Caco-2 (cell line): ENCODE data around the gene DTNB. TPM values are rescaled to one million over a fixed set of nuclear protein-coding genes. Genes with fewer than 3 reads are reported as not detected.

Source experiments
- BruUV-seq: library from RNA; stranded (reverse); fragments of 400-500 nt; replicated peaks from 2 replicates; lab custom pipeline; 2021; lab: Mats Ljungman, UMichigan
- CTCF ChIA-PET: fragments of 300-600 bp; sonication (Branson Sonifier 250); formaldehyde crosslinking; loops from one replicate; lab custom pipeline; 2022; ENCODE audit warnings: antibody characterized with exemption; lab: Charles Lee
- POLR2A ChIA-PET: fragments of 300-600 bp; sonication (Branson Sonifier 250); formaldehyde crosslinking; loops from one replicate; lab custom pipeline; 2022; ENCODE audit warnings: antibody characterized with exemption; lab: Charles Lee
- DNase-seq, 2 experiments: peaks; one replicate each; pipeline versions ENCODE4 v3.0.0 to v3.0.0-alpha.2; 2020 to 2022
- H3K27me3 ChIP-seq: replicated peaks from 2 replicates; pipeline ENCODE4 v1.6.0; 2011; ENCODE audit warnings: low read length; ENCODE audit not compliant: control insufficient read depth, insufficient read depth
- H3K36me3 ChIP-seq: 2 replicates; pipeline ENCODE4 v1.5.1; 2011; ENCODE audit warnings: low read length; ENCODE audit not compliant: control insufficient read depth, insufficient read depth
- H3K4me1 ChIP-seq: fragments of 250-450 bp; sonication (Bioruptor Pico); 2 replicates; pipeline ENCODE4 v1.5.1; 2020; ENCODE audit warnings: mild to moderate bottlenecking
- H3K4me3 ChIP-seq: 2 replicates; pipeline ENCODE4 v1.5.1; 2011; ENCODE audit warnings: low read depth, mild to moderate bottlenecking, control low read depth, low read length
- H3K9me3 ChIP-seq: fragments of 250-450 bp; sonication (Bioruptor Pico); 2 replicates; pipeline ENCODE4 v1.5.1; 2020; ENCODE audit warnings: mild to moderate bottlenecking, moderate library complexity
- H3K27ac Mint-ChIP-seq: one replicate; pipeline ENCODE4 v1.8.0; 2022; ENCODE audit warnings: mixed read lengths; ENCODE audit not compliant: unreplicated experiment
- H3K27me3 Mint-ChIP-seq: one replicate; pipeline ENCODE4 v1.8.0; 2022; ENCODE audit warnings: mixed read lengths; ENCODE audit not compliant: insufficient read depth, unreplicated experiment
- H3K36me3 Mint-ChIP-seq: one replicate; pipeline ENCODE4 v1.8.0; 2022; ENCODE audit warnings: mild to moderate bottlenecking, mixed read lengths; ENCODE audit not compliant: insufficient read depth, unreplicated experiment
- H3K4me1 Mint-ChIP-seq: one replicate; pipeline ENCODE4 v1.8.0; 2022; ENCODE audit warnings: low read depth, mixed read lengths; ENCODE audit not compliant: unreplicated experiment
- H3K4me3 Mint-ChIP-seq: one replicate; pipeline ENCODE4 v1.8.0; 2022; ENCODE audit warnings: mild to moderate bottlenecking, moderate library complexity, mixed read lengths; ENCODE audit not compliant: unreplicated experiment
- H3K9me3 Mint-ChIP-seq: one replicate; pipeline ENCODE4 v1.8.0; 2022; ENCODE audit warnings: mixed read lengths; ENCODE audit not compliant: unreplicated experiment
- CTCF ChIP-seq, 2 experiments: fragments of 200-600 bp in 1 of 2; IDR thresholded peaks; 1 replicate in 1 of 2; 2 replicates in 1 of 2; pipeline versions ENCODE4 v1.5.1 to v1.8.0; 2011 to 2022; ENCODE audit warnings: antibody characterized with exemption in 1 of 2, control low read depth in 1 of 2, inconsistent platforms in 1 of 2, low read depth in 1 of 2, low read length in 1 of 2, mild to moderate bottlenecking in 1 of 2, moderate library complexity in 1 of 2; ENCODE audit not compliant: insufficient read depth in 1 of 2, severe bottlenecking in 1 of 2, unreplicated experiment in 1 of 2
- intact Hi-C: fragments of 100-400 bp; cut with micrococcal nuclease; formaldehyde crosslinking; loops from one replicate; pipeline ENCODE4 v1.10.0; 2022; ENCODE audit not compliant: unreplicated experiment
- total RNA-seq: library from RNA; stranded (reverse); gene quantifications from 2 replicates; pipeline ENCODE4 v1.2.3, GENCODE V29; 2022

Gene DTNB
- total RNA-seq, 1 experiment from 2014 or later: 50.4 TPM

- no peak overlapping the region for H3K4me3 ChIP-seq
- no peaks in the 10 kb centered on the region for H3K36me3 ChIP-seq
- intact Hi-C loops: no loop called here
- no peaks in the 10 kb centered on the region for H3K9me3 Mint-ChIP-seq
- H3K4me1 Mint-ChIP-seq: no peaks in the 10 kb centered on the region
- no peaks in the 10 kb centered on the region for H3K9me3 ChIP-seq
- H3K4me3 Mint-ChIP-seq: no peak overlapping the region
- H3K27me3 ChIP-seq: no peaks in the 10 kb centered on the region
- no peak overlapping the region for H3K27ac Mint-ChIP-seq
- DNase-seq: no peak
- BruUV-seq: no TSS peak
- H3K36me3 Mint-ChIP-seq: no peaks in the 10 kb centered on the region
- no peaks in the 10 kb centered on the region for H3K27me3 Mint-ChIP-seq
- CTCF ChIA-PET: interaction anchor here (0.6 kb wide), 1 partner anchor 9 kb away, joined by 4 read pairs; no protein-coding TSS in a partner anchor
- POLR2A ChIA-PET: no interaction called here
- TF ChIP-seq CTCF (IDR thresholded peaks at IDR 0.05; ENCODE audit: insufficient read depth in 1 of 2, low read depth in 1 of 2, low read length in 1 of 2, severe bottlenecking in 1 of 2, unreplicated experiment in 1 of 2): no peak
- no peaks in the 10 kb centered on the region for H3K4me1 ChIP-seq
Measured at GRCh38 chr2:25333981-25334380, 339.4 kb downstream of the DTNB start.

GRCh38 chr2:25332571-25332970 lies 340.8 kb downstream of the DTNB start:
- Mint-ChIP-seq H3K27me3 (no peaks in the 10 kb centered on the region), H3K4me1 (no peaks in the 10 kb centered on the region), H3K36me3 (no peaks in the 10 kb centered on the region), H3K9me3 (no peaks in the 10 kb centered on the region), H3K4me3 (no peak overlapping the region), H3K27ac (no peak overlapping the region)
- no peaks in the 10 kb centered on the region for H3K4me1 ChIP-seq
- H3K9me3 ChIP-seq: no peaks in the 10 kb centered on the region
- H3K36me3 ChIP-seq: no peaks in the 10 kb centered on the region
- no peak for TF ChIP-seq CTCF (IDR thresholded peaks at IDR 0.05; ENCODE audit: insufficient read depth in 1 of 2, low read depth in 1 of 2, low read length in 1 of 2, severe bottlenecking in 1 of 2, unreplicated experiment in 1 of 2)
- BruUV-seq: no TSS peak
- intact Hi-C loops: no loop called here
- no peak for DNase-seq
- H3K27me3 ChIP-seq: no peaks in the 10 kb centered on the region
- CTCF ChIA-PET: no interaction called here
- no peak overlapping the region for H3K4me3 ChIP-seq
- POLR2A ChIA-PET: no interaction called here

GRCh38 chr2:25331686-25332365 lies 341.6 kb downstream of the DTNB start:
- DNase-seq: no peak
- no TSS peak for BruUV-seq
- no peak overlapping the region for H3K4me3 Mint-ChIP-seq
- H3K9me3 Mint-ChIP-seq: no peaks in the 10 kb centered on the region
- Histone ChIP-seq H3K4me3 (no peak overlapping the region), H3K9me3 (no peaks in the 10 kb centered on the region), H3K4me1 (no peaks in the 10 kb centered on the region), H3K27me3 (no peaks in the 10 kb centered on the region), H3K36me3 (no peaks in the 10 kb centered on the region)
- CTCF ChIA-PET: interaction anchor here (0.7 kb wide), 1 partner anchor 1225 kb away, joined by 3 read pairs; no protein-coding TSS in a partner anchor
- no peak for TF ChIP-seq CTCF (IDR thresholded peaks at IDR 0.05; ENCODE audit: insufficient read depth in 1 of 2, low read depth in 1 of 2, low read length in 1 of 2, severe bottlenecking in 1 of 2, unreplicated experiment in 1 of 2)
- intact Hi-C loops: no loop called here
- H3K4me1 Mint-ChIP-seq: no peaks in the 10 kb centered on the region
- POLR2A ChIA-PET: no interaction called here
- H3K27ac Mint-ChIP-seq: no peak overlapping the region
- H3K27me3 Mint-ChIP-seq: no peaks in the 10 kb centered on the region
- H3K36me3 Mint-ChIP-seq: no peaks in the 10 kb centered on the region
